Neural crest cell (in vitro differentiated cells): Measurements from ENCODE around the gene SLC17A8. TPM values are rescaled to one million over a fixed set of nuclear protein-coding genes. Genes with fewer than 3 reads are reported as not detected.

Experiments
- DNase-seq: peaks from one replicate; pipeline ENCODE4 v3.0.0; 2021; ENCODE audit warnings: low read depth, mixed read lengths, low spot score
- H3K27ac Mint-ChIP-seq: one replicate; pipeline ENCODE4 v1.8.0; 2021; ENCODE audit warnings: mild to moderate bottlenecking, mixed read lengths; ENCODE audit not compliant: unreplicated experiment
- H3K27me3 Mint-ChIP-seq: 2 replicates; pipeline ENCODE4 v1.8.0; 2021; ENCODE audit warnings: low read depth, mild to moderate bottlenecking, mixed read lengths
- H3K36me3 Mint-ChIP-seq: 2 replicates; pipeline ENCODE4 v1.8.0; 2021; ENCODE audit warnings: low read depth, mild to moderate bottlenecking, mixed read lengths
- H3K4me1 Mint-ChIP-seq: 2 replicates; pipeline ENCODE4 v1.8.0; 2021; ENCODE audit warnings: mixed read lengths
- H3K4me3 Mint-ChIP-seq: one replicate; pipeline ENCODE4 v1.8.0; 2021; ENCODE audit warnings: mild to moderate bottlenecking, mixed read lengths
- H3K9me3 Mint-ChIP-seq: 2 replicates; pipeline ENCODE4 v1.8.0; 2021; ENCODE audit warnings: mixed read lengths
- CTCF ChIP-seq: fragments of 200-600 bp; sonication (generic); conservative IDR thresholded peaks from 2 replicates; pipeline ENCODE4 v1.5.0; 2021; ENCODE audit warnings: antibody characterized with exemption, mild to moderate bottlenecking
- total RNA-seq: library from RNA; stranded (reverse); gene quantifications from 2 replicates; pipeline ENCODE4 v1.2.1, GENCODE V29; 2021

Gene SLC17A8
- total RNA-seq, 1 donor from 2014 or later, result not detected

DNA sequence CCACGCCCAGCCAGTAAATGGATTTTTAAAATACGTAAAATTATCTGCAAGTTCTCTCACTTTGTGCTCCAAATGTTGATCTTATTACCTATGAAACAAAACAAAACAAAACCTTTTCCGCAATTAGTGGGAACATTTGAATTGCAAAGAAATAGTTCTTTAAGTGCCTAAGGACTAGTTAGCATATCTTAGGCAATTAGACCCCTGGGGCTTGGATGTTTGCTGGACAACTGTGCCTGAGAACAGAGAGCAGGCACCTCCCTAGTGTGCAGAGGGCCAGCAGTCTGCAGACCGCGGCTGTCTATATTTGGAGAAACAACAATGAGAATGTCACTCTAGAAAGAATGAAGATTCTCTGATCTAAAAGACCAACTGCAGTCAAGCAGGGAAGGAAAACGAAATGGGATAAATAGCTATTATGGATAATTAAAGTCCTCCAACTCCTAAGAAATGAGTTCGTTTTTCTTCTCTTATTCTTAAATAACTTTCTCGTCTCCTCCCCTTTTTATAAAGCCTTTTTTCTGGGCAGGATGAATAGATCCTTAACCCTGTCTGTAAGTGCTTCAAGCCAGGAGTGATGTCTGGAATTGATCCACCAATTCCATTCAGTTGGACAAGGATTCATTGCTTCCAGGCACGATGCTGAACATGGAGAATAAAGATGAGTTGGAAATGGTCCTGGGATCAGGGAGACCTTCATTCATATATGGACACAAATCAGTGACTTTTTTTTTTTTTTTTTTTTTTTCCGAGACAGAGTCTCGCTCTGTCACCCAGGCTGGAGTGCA is 16.2 kb downstream of the SLC17A8 start:
- Mint-ChIP-seq H3K27ac (no peak overlapping the region), H3K27me3 (peaks cover 6% of the 10 kb centered on the region), H3K4me3 (no peak overlapping the region), H3K4me1 (peaks cover 7% of the 10 kb centered on the region), H3K9me3 (peaks cover 6% of the 10 kb centered on the region), H3K36me3 (no peaks in the 10 kb centered on the region)
- no peak for TF ChIP-seq CTCF
- no peak for DNase-seq

DNA sequence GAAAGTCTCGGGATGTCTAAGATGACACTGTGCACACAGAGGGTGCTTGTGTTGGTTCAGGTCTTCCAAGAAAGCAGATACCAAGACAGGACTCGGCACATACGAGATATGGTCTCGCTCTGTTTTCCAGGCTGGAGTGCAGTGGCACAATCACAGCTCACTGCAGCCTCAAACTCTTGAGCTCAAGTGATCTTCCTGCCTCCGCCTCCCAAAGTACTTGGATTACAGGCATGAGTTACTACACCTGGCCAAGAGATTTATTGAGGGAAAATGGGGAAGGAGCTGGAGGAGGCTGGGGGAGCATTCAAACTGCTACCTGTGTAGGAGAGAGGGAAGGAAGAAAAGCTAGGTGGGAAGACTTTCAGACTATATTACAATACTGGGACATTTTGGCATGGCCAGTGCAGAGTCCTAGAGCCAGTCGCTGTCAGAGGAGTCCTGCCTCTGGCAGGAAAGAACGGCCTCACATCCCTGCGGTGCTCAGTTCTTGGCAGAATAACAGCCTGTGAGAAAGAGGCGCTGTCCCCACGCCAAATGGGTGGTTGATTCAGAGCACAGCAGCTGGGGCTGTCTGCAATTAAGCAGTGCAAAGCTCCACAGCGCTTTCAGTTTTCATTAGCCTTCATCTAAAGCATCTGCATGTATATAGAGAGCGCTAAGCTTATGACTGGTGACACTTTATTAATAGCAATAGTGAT is 18.3 kb downstream of the SLC17A8 start:
- Mint-ChIP-seq H3K27me3 (peaks cover 6% of the 10 kb centered on the region), H3K36me3 (no peaks in the 10 kb centered on the region), H3K27ac (no peak overlapping the region), H3K4me3 (no peak overlapping the region), H3K4me1 (peaks cover 7% of the 10 kb centered on the region), H3K9me3 (no peaks in the 10 kb centered on the region)
- no peak for DNase-seq
- TF ChIP-seq CTCF, result no peak

GRCh38 chr12:100376161-100376560 is 19.3 kb downstream of the SLC17A8 start:
- no peak for TF ChIP-seq CTCF
- H3K4me1 Mint-ChIP-seq, result peaks cover 7% of the 10 kb centered on the region
- no peaks in the 10 kb centered on the region for H3K9me3 Mint-ChIP-seq
- H3K27ac Mint-ChIP-seq, result no peak overlapping the region
- H3K36me3 Mint-ChIP-seq, result no peaks in the 10 kb centered on the region
- H3K27me3 Mint-ChIP-seq, result peaks cover 6% of the 10 kb centered on the region
- no peak for DNase-seq
- no peak overlapping the region for H3K4me3 Mint-ChIP-seq

- Mint-ChIP-seq H3K27me3 (no peaks in the 10 kb centered on the region), H3K9me3 (no peaks in the 10 kb centered on the region), H3K36me3 (no peaks in the 10 kb centered on the region), H3K27ac (no peak overlapping the region), H3K4me3 (no peak overlapping the region), H3K4me1 (peaks cover 10% of the 10 kb centered on the region)
- TF ChIP-seq CTCF, result no peak
- no peak for DNase-seq
Observed at GRCh38 chr12:100381379-100381778, 24.5 kb downstream of the SLC17A8 start.

DNA sequence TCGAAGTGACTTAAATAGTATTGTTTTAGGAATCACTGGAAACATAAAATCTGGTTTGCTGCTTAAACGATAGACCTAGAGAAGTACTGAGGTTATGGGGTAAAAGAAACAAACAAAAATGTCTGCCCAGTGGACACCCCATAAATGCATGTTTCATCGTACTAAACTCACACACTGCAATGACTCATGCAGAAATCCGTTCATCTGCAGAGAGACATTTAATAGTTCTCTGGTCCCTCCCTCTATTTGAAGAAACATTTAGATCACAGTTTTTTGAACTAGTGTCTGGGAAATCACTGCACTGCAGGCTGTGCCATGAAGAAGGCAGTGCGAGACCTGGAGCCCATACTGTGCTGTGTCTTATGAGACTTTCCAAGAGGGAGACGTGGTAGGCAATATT is 25.5 kb downstream of the SLC17A8 start:
- Mint-ChIP-seq H3K4me3 (no peak overlapping the region), H3K27ac (no peak overlapping the region), H3K4me1 (peaks cover 10% of the 10 kb centered on the region), H3K27me3 (no peaks in the 10 kb centered on the region), H3K9me3 (no peaks in the 10 kb centered on the region), H3K36me3 (no peaks in the 10 kb centered on the region)
- no peak for TF ChIP-seq CTCF
- DNase-seq, result no peak
